ENCODE results near the gene ANKRD13B. TPM values are rescaled to one million over a fixed set of nuclear protein-coding genes. Genes with fewer than 3 reads are reported as not detected.

ANKRD13B gene
- total RNA-seq, 4 donors from 2014 or later: 2.9 to 8.6 (median 5.6) TPM

GRCh38 chr17:29579866-29580771, 12.8 kb upstream of the ANKRD13B start:
- Histone ChIP-seq H3K9me3 (no peaks in the 10 kb centered on the region), H3K4me3 (no peak overlapping the region), H3K27ac (peak overlapping the region in 1 of 4 donors; percentile 12), H3K4me1 (peaks cover 0 to 10% (median 5%) of the 10 kb centered on the region in 4 donors), H3K27me3 (no peaks in the 10 kb centered on the region), H3K36me3 (peaks cover 0 to 12% (median 4%) of the 10 kb centered on the region in 4 donors)
- 60 to 66% methylated on average over 2 to 15 of the region's 15 CpGs for WGBS, 2 donors (ENCODE audit: low coverage in 1 of 2)
- TF ChIP-seq CTCF (IDR thresholded peaks at IDR 0.05) (peak; percentile 87 to 93 (median 89)), EP300 (IDR thresholded peaks at IDR 0.05; ENCODE audit: low read depth) (no peak), POLR2AphosphoS5 (IDR thresholded peaks at IDR 0.05) (no peak), POLR2A (IDR thresholded peaks at IDR 0.05) (no peak)
- peak; percentile 88 for DNase-seq
- intact Hi-C loops (cut with DNase I; ENCODE audit: low total_unique reads) (no loop called here), in situ Hi-C loops (cut with MboI; ENCODE audit: low pct_ligation_motif_present in 1 of 4, low pct_unique_long_range_greater_than_20kb in 1 of 4, low sequenced_read_pairs in 3 of 4) (no loop called here)

- Histone ChIP-seq H3K36me3 (no peaks in the 10 kb centered on the region), H3K9me3 (no peaks in the 10 kb centered on the region), H3K27me3 (no peaks in the 10 kb centered on the region), H3K4me3 (no peak overlapping the region), H3K4me1 (peaks cover 0 to 11% (median 5%) of the 10 kb centered on the region in 4 donors), H3K27ac (no peak overlapping the region)
- 86% methylated on average over 13 of the region's 20 CpGs; no CpG with 5 or more reads in 1 of the 2 donors for WGBS, 2 donors (ENCODE audit: low coverage in 1 of 2)
- TF ChIP-seq EP300 (IDR thresholded peaks at IDR 0.05; ENCODE audit: low read depth) (no peak), POLR2A (IDR thresholded peaks at IDR 0.05) (no peak), CTCF (IDR thresholded peaks at IDR 0.05) (no peak), POLR2AphosphoS5 (IDR thresholded peaks at IDR 0.05) (no peak)
- no peak for DNase-seq
- in situ Hi-C loops (cut with MboI; ENCODE audit: low pct_ligation_motif_present in 1 of 4, low pct_unique_long_range_greater_than_20kb in 1 of 4, low sequenced_read_pairs in 3 of 4) (no loop called here), intact Hi-C loops (cut with DNase I; ENCODE audit: low total_unique reads) (no loop called here)
These were observed 11.2 kb upstream of the ANKRD13B start for GRCh38 chr17:29581583-29582253.

GRCh38 chr17:29582254-29582765, 10.6 kb upstream of the ANKRD13B start:
- H3K4me1 ChIP-seq: peaks cover under 1 to 15% (median 6%) of the 10 kb centered on the region in 4 donors
- in situ Hi-C loops (cut with MboI; ENCODE audit: low pct_ligation_motif_present in 1 of 4, low pct_unique_long_range_greater_than_20kb in 1 of 4, low sequenced_read_pairs in 3 of 4): no loop called here

More at GRCh38 chr17:29582254-29582765, 10.6 kb upstream of the ANKRD13B start:
- Histone ChIP-seq H3K27me3 (no peaks in the 10 kb centered on the region), H3K36me3 (no peaks in the 10 kb centered on the region), H3K9me3 (no peaks in the 10 kb centered on the region), H3K4me3 (no peak overlapping the region), H3K27ac (no peak overlapping the region)
- 81% methylated on average over 9 of the region's 10 CpGs; no CpG with 5 or more reads in 1 of the 2 donors for WGBS, 2 donors (ENCODE audit: low coverage in 1 of 2)
- intact Hi-C loops (cut with DNase I; ENCODE audit: low total_unique reads): no loop called here
- TF ChIP-seq POLR2A (IDR thresholded peaks at IDR 0.05): no peak
- no peak for TF ChIP-seq EP300 (IDR thresholded peaks at IDR 0.05; ENCODE audit: low read depth)
- TF ChIP-seq POLR2AphosphoS5 (IDR thresholded peaks at IDR 0.05): no peak
- TF ChIP-seq CTCF (IDR thresholded peaks at IDR 0.05): no peak
- no peak for DNase-seq

Measured in transverse colon (tissue), 4 donors.